IMR-90 (cell line): ENCODE data around the gene INPP5D. TPM values are rescaled to one million over a fixed set of nuclear protein-coding genes. Genes with fewer than 3 reads are reported as not detected.
A peak's percentile ranks its signal among the peaks of the same experiment; 100 is the strongest.

ENCODE experiments used
- ATAC-seq: fragments of 200-7000 bp; cut with Tn5 transposase; 2 replicates; pipeline ENCODE4 v1.9.1; 2020; ENCODE audit warnings: low read depth, mild to moderate bottlenecking, moderate library complexity
- BruUV-seq: library from RNA; stranded (reverse); fragments of 400-500 nt; replicated peaks from 2 replicates; lab custom pipeline; 2021; lab: Mats Ljungman, UMichigan
- CTCF ChIA-PET: fragments of 300-600 bp; formaldehyde crosslinking; extraction: SDS; loops from one replicate; lab custom pipeline; 2021; ENCODE audit warnings: antibody characterized with exemption; lab: Yijun Ruan, JAX
- POLR2A ChIA-PET: fragments of 300-600 bp; sonication (Branson Sonifier 250); formaldehyde crosslinking; loops from one replicate; lab custom pipeline; 2022; ENCODE audit warnings: antibody characterized with exemption; ENCODE audit not compliant: unreplicated experiment; lab: Charles Lee
- DNase-seq: peaks from one replicate; pipeline ENCODE4 v3.0.0; 2013
- H2AFZ ChIP-seq: replicated peaks from 2 replicates; pipeline ENCODE3; 2013; ENCODE audit warnings: low read length, mild to moderate bottlenecking; ENCODE audit not compliant: poor library complexity
- H2AK5ac ChIP-seq: 2 replicates; pipeline ENCODE4 v1.6.1; 2013; ENCODE audit warnings: low read depth, low read length, inconsistent platforms
- H2AK9ac ChIP-seq: replicated peaks from 2 replicates; pipeline ENCODE3; 2013; ENCODE audit warnings: mild to moderate bottlenecking, low read depth, low read length, moderate library complexity; ENCODE audit not compliant: poor library complexity
- H2BK120ac ChIP-seq: 2 replicates; pipeline ENCODE4 v1.6.1; 2013; ENCODE audit warnings: low read depth, low read length, inconsistent platforms
- H2BK15ac ChIP-seq: 3 replicates; pipeline ENCODE4 v1.6.1; 2013; ENCODE audit warnings: low read depth, low read length, inconsistent platforms
- H2BK20ac ChIP-seq: 2 replicates; pipeline ENCODE4 v1.6.1; 2013; ENCODE audit warnings: low read depth, mild to moderate bottlenecking, inconsistent platforms, low read length, moderate library complexity
- H2BK5ac ChIP-seq: 2 replicates; pipeline ENCODE4 v1.6.1; 2013; ENCODE audit warnings: mild to moderate bottlenecking, low read depth, low read length, inconsistent platforms; ENCODE audit not compliant: poor library complexity, severe bottlenecking
- H3K14ac ChIP-seq: replicated peaks from 2 replicates; pipeline ENCODE4 v1.6.1; 2013; ENCODE audit warnings: low read depth, low read length, inconsistent platforms
- H3K18ac ChIP-seq: 2 replicates; pipeline ENCODE4 v1.6.1; 2013; ENCODE audit warnings: low read depth, low read length, control low read depth
- H3K23ac ChIP-seq: 2 replicates; pipeline ENCODE4 v1.6.1; 2013; ENCODE audit warnings: low read depth, low read length, inconsistent platforms
- H3K27ac ChIP-seq: 2 replicates; pipeline ENCODE4 v1.5.1; 2013; ENCODE audit warnings: mild to moderate bottlenecking, control low read depth, low read length; ENCODE audit not compliant: insufficient read depth
- H3K27me3 ChIP-seq: 2 replicates; pipeline ENCODE4 v1.6.1; 2013; ENCODE audit warnings: low read length; ENCODE audit not compliant: control insufficient read depth, insufficient read depth
- H3K36me3 ChIP-seq: 2 replicates; pipeline ENCODE4 v1.6.1; 2013; ENCODE audit warnings: low read length, mixed read lengths; ENCODE audit not compliant: control insufficient read depth, insufficient read depth
- H3K4ac ChIP-seq: 2 replicates; pipeline ENCODE4 v1.6.1; 2013; ENCODE audit warnings: low read depth, low read length, inconsistent platforms
- H3K4me1 ChIP-seq: 2 replicates; pipeline ENCODE4 v1.6.1; 2013; ENCODE audit warnings: low read length, mixed read lengths; ENCODE audit not compliant: control insufficient read depth, insufficient read depth
- H3K4me2 ChIP-seq: 2 replicates; pipeline ENCODE4 v1.6.1; 2013; ENCODE audit warnings: low read depth, mild to moderate bottlenecking, control low read depth, low read length, moderate library complexity
- H3K4me3 ChIP-seq: 2 replicates; pipeline ENCODE4 v1.5.1; 2013; ENCODE audit warnings: low read depth, mild to moderate bottlenecking, control low read depth, low read length, moderate library complexity; ENCODE audit not compliant: insufficient read depth
- H3K56ac ChIP-seq: 2 replicates; pipeline ENCODE4 v1.6.1; 2013; ENCODE audit warnings: low read length, inconsistent platforms; ENCODE audit not compliant: insufficient read depth; ENCODE audit errors: extremely low read depth
- H3K79me1 ChIP-seq, 2 experiments: 2 replicates each; pipeline ENCODE4 v1.6.1; 2013; ENCODE audit warnings: low read length in 2 of 2, inconsistent platforms in 1 of 2, low read depth in 1 of 2
- H3K9ac ChIP-seq: 2 replicates; pipeline ENCODE4 v1.6.1; 2013; ENCODE audit warnings: low read depth, low read length, control low read depth
- H3K9me1 ChIP-seq: 2 replicates; pipeline ENCODE4 v1.6.1; 2013; ENCODE audit warnings: low read length, inconsistent platforms; ENCODE audit not compliant: insufficient read depth
- H3K9me3 ChIP-seq: 2 replicates; pipeline ENCODE4 v1.6.1; 2013; ENCODE audit warnings: low read length; ENCODE audit not compliant: control insufficient read depth, insufficient read depth
- H4K20me1 ChIP-seq: 2 replicates; pipeline ENCODE4 v1.6.1; 2013; ENCODE audit warnings: low read length, inconsistent platforms; ENCODE audit not compliant: insufficient read depth
- H4K5ac ChIP-seq: 2 replicates; pipeline ENCODE4 v1.6.1; 2013; ENCODE audit warnings: mild to moderate bottlenecking, low read depth, low read length, control low read depth
- H4K8ac ChIP-seq, 2 experiments: 2 replicates each; pipeline ENCODE4 v1.6.1; 2013; ENCODE audit warnings: low read depth in 2 of 2, low read length in 2 of 2, control low read depth in 1 of 2, inconsistent platforms in 1 of 2
- H4K91ac ChIP-seq: 2 replicates; pipeline ENCODE4 v1.6.1; 2013; ENCODE audit warnings: low read depth, low read length, inconsistent platforms; ENCODE audit not compliant: insufficient read depth
- BHLHE40 ChIP-seq: fragments of 150-350 bp; IDR thresholded peaks from 2 replicates; pipeline ENCODE4 v1.6.1; 2016; ENCODE audit warnings: mild to moderate bottlenecking, low read depth, low read length
- CEBPB ChIP-seq: IDR thresholded peaks from 2 replicates; pipeline ENCODE4 v1.6.1; 2012; ENCODE audit warnings: low read depth, low read length, improper control_type of control experiment
- CHD1 ChIP-seq: IDR thresholded peaks from 2 replicates; pipeline ENCODE4 v1.6.1; 2012; ENCODE audit warnings: low read depth, low read length, improper control_type of control experiment
- FOS ChIP-seq: fragments of 150-350 bp; IDR thresholded peaks from 2 replicates; pipeline ENCODE4 v1.6.1; 2016; ENCODE audit warnings: low read depth, low read length
- MAFK ChIP-seq: IDR thresholded peaks from 2 replicates; pipeline ENCODE4 v1.6.1; 2012; ENCODE audit warnings: low read depth, low read length, improper control_type of control experiment
- MAZ ChIP-seq: IDR thresholded peaks from 2 replicates; pipeline ENCODE4 v1.6.1; 2012; ENCODE audit warnings: low read depth, mild to moderate bottlenecking, low read length, improper control_type of control experiment, moderate library complexity, borderline replicate concordance
- MXI1 ChIP-seq: IDR thresholded peaks from 2 replicates; pipeline ENCODE4 v1.6.1; 2012; ENCODE audit warnings: low read depth, mild to moderate bottlenecking, low read length, moderate library complexity, borderline replicate concordance
- NFE2L2 ChIP-seq: fragments of 150-350 bp; IDR thresholded peaks from 2 replicates; pipeline ENCODE4 v1.6.1; 2016; ENCODE audit warnings: low read depth, mild to moderate bottlenecking, low read length
- POLR2A ChIP-seq: IDR thresholded peaks from 2 replicates; pipeline ENCODE4 v1.6.1; 2012; ENCODE audit warnings: mild to moderate bottlenecking, low read depth, low read length
- RAD21 ChIP-seq: IDR thresholded peaks from 2 replicates; pipeline ENCODE4 v1.6.1; 2012; ENCODE audit warnings: low read length, improper control_type of control experiment
- RCOR1 ChIP-seq: IDR thresholded peaks from 2 replicates; pipeline ENCODE4 v1.6.1; 2012; ENCODE audit warnings: mild to moderate bottlenecking, low read length, improper control_type of control experiment; ENCODE audit not compliant: insufficient replicate concordance
- RFX5 ChIP-seq: IDR thresholded peaks from 2 replicates; pipeline ENCODE4 v1.8.0; 2012; ENCODE audit warnings: low read depth, mild to moderate bottlenecking, low read length, moderate library complexity
- SMC3 ChIP-seq: fragments of 150-350 bp; IDR thresholded peaks from 2 replicates; pipeline ENCODE4 v1.6.1; 2016; ENCODE audit warnings: low read depth, mild to moderate bottlenecking, antibody characterized with exemption, low read length, moderate library complexity
- whole genome bisulfite sequencing, 2 experiments: methylation state at CpG; one replicate each; pipeline versions ENCODE4 v1.1.5 to v1.1.7; 2013; ENCODE audit warnings: missing lambda C conversion rate in 2 of 2; ENCODE audit not compliant: insufficient read length in 1 of 2; ENCODE audit errors: extremely low coverage in 2 of 2; 5-methylcytosine and 5-hydroxymethylcytosine counted together
- dilution Hi-C: fragments of 300-500 bp; cut with HindIII; formaldehyde crosslinking; loops from one replicate; pipeline ENCODE4 v1.14.3; 2018; ENCODE audit warnings: low sequenced_read_pairs; ENCODE audit not compliant: unreplicated experiment
- in situ Hi-C: fragments of 300-500 bp; cut with MboI; formaldehyde crosslinking; loops from 3 replicates; pipeline ENCODE4 v1.14.3; 2019; ENCODE audit warnings: low sequenced_read_pairs, inconsistent platforms, mixed read lengths
- intact Hi-C: fragments of 100-400 bp; cut with micrococcal nuclease; formaldehyde crosslinking; loops from 2 replicates; pipeline ENCODE4 v1.10.0; 2022
- polyA plus RNA-seq, 3 experiments: library from polyadenylated mRNA; depleted of rRNA; stranded (reverse); fragments of >200 nt; gene quantifications; 2 replicates each; pipeline ENCODE4 v1.2.3, GENCODE V29; 2012; ENCODE audit warnings: low replicate concordance in 1 of 3
- total RNA-seq: library from RNA; depleted of rRNA; stranded (reverse); fragments of >200 nt; gene quantifications from 2 replicates; pipeline ENCODE4 v1.2.3, GENCODE V29; 2012
- TF ChIP-seq, protein P1 (sequence below): fragments of 150-350 bp; IDR thresholded peaks from 2 replicates; pipeline ENCODE4 v1.6.1; 2016; ENCODE audit warnings: low read depth, mild to moderate bottlenecking, low read length, moderate library complexity, borderline replicate concordance
- TF ChIP-seq, protein P2 (sequence below): fragments of 150-350 bp; IDR thresholded peaks from 2 replicates; pipeline ENCODE4 v1.6.1; 2017; ENCODE audit warnings: mild to moderate bottlenecking, antibody characterized with exemption, low read length, low read depth
- TF ChIP-seq, protein P3 (sequence below): conservative IDR thresholded peaks from 2 replicates; pipeline ENCODE4 v1.5.1; 2012; ENCODE audit warnings: mild to moderate bottlenecking, low read depth, low read length, improper control_type of control experiment

Gene INPP5D
- total and polyA plus RNA-seq, 2 of the 4 experiments (the other 2 are of a cell fraction), result 0.18 to 0.29 TPM

DNA sequence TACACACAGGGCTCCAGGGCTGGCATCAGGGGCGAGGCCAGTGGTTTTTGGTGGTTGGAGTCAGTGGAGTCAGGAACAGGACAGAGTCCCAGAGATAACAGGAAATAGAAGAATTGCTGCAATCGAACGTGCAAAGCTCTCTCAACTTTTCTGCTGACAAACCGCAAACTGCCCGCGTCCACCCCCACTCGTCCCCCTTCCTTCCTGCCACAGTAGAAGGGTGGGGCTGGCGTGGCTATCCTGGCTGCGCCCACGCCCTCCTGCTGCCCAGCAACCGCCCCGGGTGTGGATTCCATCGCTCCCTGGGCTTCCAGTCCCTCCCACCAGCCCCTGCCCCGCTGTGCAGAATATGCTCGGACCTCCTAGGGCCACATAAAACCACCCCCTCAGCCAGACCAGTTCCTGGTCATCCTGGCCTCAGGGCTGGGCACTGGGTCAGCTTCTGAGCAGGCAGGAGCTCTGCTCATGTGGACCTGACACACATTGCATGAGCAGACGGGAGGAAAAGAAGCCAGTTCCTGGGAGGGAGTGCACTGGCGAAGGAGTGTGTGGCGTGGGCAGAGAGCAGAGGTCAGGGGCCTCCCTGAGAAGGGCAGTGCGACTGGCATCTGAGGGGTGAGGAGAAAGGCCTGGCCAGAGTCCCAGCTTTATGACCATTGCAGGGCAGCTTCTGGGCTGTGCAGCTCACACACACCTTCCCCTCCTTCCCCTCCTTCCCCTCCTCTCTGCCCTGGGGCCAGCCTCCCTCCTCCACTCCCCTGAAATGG, 105.9 kb downstream of the INPP5D start:
- dilution Hi-C loops, result no loop called here
- Histone ChIP-seq H3K18ac (no peak overlapping the region), H3K4ac (no peak overlapping the region), H3K4me2 (no peak overlapping the region), H2AK9ac (no peak overlapping the region), H3K9ac (no peak overlapping the region), H4K8ac (no peak overlapping the region), H4K20me1 (no peaks in the 10 kb centered on the region), H2AK5ac (no peak overlapping the region), H3K4me3 (no peak overlapping the region), H2BK20ac (no peak overlapping the region), H3K9me3 (no peaks in the 10 kb centered on the region), H3K27me3 (peaks cover 12% of the 10 kb centered on the region; the same call in 1 of the 2 replicates), H3K9me1 (no peaks in the 10 kb centered on the region), H2BK5ac (no peak overlapping the region), H3K36me3 (no peaks in the 10 kb centered on the region), H3K56ac (no peak overlapping the region), H4K5ac (no peak overlapping the region), H2BK120ac (no peak overlapping the region), H3K27ac (no peak overlapping the region), H2BK15ac (no peak overlapping the region), H3K14ac (no peak overlapping the region), H3K79me1 (no peaks in the 10 kb centered on the region), H2AFZ (peak overlapping the region; percentile 75), H3K4me1 (no peaks in the 10 kb centered on the region), H4K91ac (no peak overlapping the region), H3K23ac (no peak overlapping the region)
- DNase-seq, result no peak
- BruUV-seq, result no TSS peak
- 61% methylated on average over 3 of the region's 19 CpGs; no CpG with 5 or more reads in 1 of the 2 experiments for WGBS, 2 experiments
- intact Hi-C loops, result no loop called here
- POLR2A ChIA-PET, result no interaction called here
- peak; percentile 35 for ATAC-seq
- in situ Hi-C loops, result no loop called here
- TF ChIP-seq POLR2A (no peak), NFE2L2 (no peak), RFX5 (no peak), FOS (no peak), SMC3 (no peak), CHD1 (no peak), RAD21 (no peak), MXI1 (no peak), MAZ (no peak), BHLHE40 (no peak), MAFK (no peak), RCOR1 (no peak), CEBPB (no peak)
- TF ChIP-seq, protein P1, sequence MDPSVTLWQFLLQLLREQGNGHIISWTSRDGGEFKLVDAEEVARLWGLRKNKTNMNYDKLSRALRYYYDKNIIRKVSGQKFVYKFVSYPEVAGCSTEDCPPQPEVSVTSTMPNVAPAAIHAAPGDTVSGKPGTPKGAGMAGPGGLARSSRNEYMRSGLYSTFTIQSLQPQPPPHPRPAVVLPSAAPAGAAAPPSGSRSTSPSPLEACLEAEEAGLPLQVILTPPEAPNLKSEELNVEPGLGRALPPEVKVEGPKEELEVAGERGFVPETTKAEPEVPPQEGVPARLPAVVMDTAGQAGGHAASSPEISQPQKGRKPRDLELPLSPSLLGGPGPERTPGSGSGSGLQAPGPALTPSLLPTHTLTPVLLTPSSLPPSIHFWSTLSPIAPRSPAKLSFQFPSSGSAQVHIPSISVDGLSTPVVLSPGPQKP, result no peak
- TF ChIP-seq, protein P2, sequence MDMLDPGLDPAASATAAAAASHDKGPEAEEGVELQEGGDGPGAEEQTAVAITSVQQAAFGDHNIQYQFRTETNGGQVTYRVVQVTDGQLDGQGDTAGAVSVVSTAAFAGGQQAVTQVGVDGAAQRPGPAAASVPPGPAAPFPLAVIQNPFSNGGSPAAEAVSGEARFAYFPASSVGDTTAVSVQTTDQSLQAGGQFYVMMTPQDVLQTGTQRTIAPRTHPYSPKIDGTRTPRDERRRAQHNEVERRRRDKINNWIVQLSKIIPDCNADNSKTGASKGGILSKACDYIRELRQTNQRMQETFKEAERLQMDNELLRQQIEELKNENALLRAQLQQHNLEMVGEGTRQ, result no peak
- TF ChIP-seq, protein P3, sequence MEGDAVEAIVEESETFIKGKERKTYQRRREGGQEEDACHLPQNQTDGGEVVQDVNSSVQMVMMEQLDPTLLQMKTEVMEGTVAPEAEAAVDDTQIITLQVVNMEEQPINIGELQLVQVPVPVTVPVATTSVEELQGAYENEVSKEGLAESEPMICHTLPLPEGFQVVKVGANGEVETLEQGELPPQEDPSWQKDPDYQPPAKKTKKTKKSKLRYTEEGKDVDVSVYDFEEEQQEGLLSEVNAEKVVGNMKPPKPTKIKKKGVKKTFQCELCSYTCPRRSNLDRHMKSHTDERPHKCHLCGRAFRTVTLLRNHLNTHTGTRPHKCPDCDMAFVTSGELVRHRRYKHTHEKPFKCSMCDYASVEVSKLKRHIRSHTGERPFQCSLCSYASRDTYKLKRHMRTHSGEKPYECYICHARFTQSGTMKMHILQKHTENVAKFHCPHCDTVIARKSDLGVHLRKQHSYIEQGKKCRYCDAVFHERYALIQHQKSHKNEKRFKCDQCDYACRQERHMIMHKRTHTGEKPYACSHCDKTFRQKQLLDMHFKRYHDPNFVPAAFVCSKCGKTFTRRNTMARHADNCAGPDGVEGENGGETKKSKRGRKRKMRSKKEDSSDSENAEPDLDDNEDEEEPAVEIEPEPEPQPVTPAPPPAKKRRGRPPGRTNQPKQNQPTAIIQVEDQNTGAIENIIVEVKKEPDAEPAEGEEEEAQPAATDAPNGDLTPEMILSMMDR, result no peak
- CTCF ChIA-PET, result no interaction called here
